DMS53 treated with DMSO at 0.1 percent for 48 hours (cell line): ENCODE data around the gene CRYGB.
"Not testable (repeated sequence)": the region's sequence is repeated elsewhere in the genome, so short reads cannot be mapped to it uniquely, and the experiment has no call there.

Experiments
- DNase-seq: peaks from one replicate; lab custom pipeline; 2025; ENCODE audit not compliant: unreplicated experiment; lab: John Stamatoyannopoulos, UW

Gene CRYGB

GRCh38 chr2:208118918-208119317 lies 27.0 kb downstream of the CRYGB start:
- DNase-seq: no peak

DNA sequence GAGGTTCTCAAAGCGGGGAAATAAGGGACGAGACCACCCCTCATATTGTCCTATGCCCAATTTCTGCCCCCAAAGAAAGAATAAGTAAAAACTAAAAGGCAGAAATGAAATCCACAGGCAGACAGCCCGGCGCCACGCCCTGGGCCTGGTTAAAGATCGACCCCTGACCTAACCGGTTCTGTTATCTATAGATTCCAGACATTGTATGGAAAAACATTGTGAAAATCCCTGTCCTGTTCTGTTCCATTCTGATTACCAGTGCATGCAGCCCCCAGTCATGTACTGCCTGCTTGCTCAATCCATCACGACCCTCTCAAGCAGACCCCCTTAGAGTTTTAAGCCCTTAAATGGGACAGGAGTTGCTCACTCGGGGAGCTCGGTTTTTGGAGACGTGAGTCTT lies 28.6 kb downstream of the CRYGB start:
- not testable (repeated sequence) for DNase-seq

GRCh38 chr2:208112969-208113368 lies 33.0 kb downstream of the CRYGB start:
- peak; percentile 57 for DNase-seq

DNA sequence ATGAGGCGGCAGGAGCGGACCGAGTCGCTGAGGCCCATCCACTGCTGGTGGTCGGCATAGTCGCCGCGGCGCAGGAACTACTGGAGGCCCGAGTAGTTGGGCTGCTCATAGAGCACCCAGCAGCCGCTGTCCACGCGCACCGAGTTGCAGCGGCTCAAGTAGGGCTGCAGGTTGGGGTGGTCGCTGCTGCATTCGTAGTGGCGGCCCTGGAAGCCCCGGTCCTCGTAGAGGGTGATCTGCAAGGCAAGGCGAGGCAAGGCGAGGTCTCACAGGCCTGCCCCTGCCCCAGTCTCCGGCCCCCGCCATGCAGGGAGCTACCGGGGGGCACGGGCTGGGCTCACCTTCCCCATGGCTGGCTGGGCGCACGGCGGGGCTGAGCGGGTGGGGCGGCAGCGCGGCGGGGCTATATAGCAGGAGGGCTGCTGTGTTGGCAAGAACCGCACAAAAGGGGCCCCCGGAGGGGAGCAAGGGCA lies 33.6 kb downstream of the CRYGB start:
- not testable (repeated sequence) for DNase-seq

DNA sequence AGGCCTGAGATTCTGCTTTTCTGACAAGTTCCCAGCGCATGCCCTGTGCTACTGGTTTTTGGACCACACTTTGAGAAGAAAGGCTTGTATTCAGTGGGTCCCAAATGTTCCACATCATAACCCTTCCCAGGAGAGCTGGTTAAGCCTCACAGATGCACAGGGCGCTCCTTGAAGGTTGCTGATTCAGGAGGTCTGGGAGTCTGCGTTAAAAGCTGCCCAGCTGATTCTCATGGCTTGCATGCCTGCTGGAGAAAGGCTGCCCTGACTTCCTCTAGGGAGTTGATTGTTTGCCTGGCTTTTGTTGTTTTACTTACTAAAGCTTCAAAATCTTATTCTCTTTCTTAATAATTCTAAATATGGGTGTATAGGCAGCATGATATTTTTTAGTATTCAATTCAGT lies 42.3 kb downstream of the CRYGB start:
- no peak for DNase-seq

DNA sequence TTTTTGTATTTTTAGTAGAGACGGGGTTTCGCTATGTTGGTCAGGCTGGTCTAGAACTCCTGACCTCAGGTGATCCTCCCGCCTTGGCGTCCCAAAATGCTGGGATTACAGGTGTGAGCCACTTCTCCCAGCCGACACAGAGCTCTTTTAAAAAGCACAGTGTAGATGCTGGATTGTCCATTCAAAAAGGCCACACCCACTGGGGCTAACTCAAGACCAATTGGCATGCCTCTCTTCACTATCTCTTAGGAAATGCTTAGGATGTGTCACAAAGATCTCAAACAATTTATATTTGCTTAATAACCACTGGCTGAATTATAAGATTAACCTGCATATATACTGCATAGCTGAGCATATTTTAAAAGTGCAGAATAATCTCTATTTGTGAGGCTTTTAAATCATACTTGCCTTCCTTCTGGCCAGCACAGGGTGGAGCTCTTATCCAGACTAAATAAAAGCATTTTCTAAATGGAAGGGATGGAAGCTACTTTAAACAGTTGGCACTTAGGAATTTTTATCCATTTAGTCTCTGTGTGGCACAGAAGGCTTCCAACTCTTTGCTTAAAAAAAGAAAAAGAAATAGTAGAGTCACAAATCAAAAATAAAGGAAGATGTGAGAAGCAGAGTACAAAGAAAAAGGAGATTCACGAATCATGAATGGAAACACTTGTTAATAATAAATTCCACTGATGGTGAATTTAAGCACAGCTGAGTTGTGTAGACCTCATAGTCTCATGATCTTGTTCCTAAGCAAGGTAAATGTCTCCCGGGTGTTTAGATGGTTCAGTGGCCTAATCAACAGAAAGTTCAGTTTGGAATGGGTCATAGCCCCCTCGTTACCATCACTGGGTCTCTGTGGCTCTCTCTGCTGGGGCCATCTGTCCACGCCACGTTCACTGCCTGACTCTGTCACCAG lies 44.0 kb downstream of the CRYGB start:
- peak; percentile 57 for DNase-seq

- no peak for DNase-seq
These were observed 46.1 kb downstream of the CRYGB start for GRCh38 chr2:208099682-208100470.

GRCh38 chr2:208098701-208099100 lies 47.3 kb downstream of the CRYGB start:
- DNase-seq: not testable (repeated sequence)

- no peak for DNase-seq
These were observed 47.7 kb downstream of the CRYGB start for GRCh38 chr2:208098267-208098666.

DNA sequence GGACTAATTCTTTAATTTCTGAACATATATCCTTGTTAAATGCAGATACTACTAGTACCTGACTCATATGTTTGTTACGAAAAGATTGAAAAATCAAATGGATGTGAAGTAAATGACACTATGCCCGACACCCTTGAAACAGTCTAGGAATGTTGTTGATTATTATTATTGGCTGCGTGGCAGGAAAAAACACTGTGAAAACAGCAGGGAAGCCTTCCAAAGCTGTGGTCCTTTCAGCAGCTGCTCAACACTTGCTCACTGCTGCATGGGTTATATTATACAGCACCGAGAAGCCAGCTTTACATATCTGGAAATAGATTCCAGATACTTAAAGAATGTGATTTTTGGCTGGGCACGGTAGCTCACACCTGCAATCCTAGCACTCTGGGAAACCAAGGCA lies 48.2 kb downstream of the CRYGB start:
- no peak for DNase-seq

GRCh38 chr2:208097313-208097712 lies 48.6 kb downstream of the CRYGB start:
- DNase-seq: no peak

- DNase-seq: no peak
These were observed 49.9 kb downstream of the CRYGB start for GRCh38 chr2:208096080-208096479.

DNA sequence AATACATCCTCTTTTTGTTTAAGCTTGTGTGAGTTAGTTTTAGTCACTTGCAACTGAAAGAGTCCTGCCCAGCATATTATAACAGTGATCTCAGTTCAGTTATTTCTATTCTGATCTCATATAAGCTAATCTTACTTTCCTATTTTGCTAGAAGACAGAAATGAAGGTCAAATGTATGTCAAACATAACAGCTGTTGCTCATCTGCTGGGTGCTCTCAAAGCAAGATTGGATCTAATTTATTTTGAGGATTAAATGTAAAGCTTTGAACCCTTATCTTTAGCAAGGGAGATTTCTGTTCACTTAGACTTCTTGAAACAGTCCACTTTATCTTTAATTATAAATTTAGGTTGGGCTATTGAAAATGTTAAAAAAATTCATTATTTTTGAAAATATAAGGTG lies 52.8 kb downstream of the CRYGB start:
- DNase-seq: no peak
